ENCODE data around the gene CHIT1.

- no peak for TF ChIP-seq CTCF (IDR thresholded peaks at IDR 0.05)
- no peak for TF ChIP-seq POLR2A (IDR thresholded peaks at IDR 0.05)
These were observed 28.6 kb downstream of the CHIT1 start for GRCh38 chr1:203200916-203201315.
